K562 (cell line): Measurements from ENCODE around the gene RGS17. TPM values are rescaled to one million over a fixed set of nuclear protein-coding genes. Genes with fewer than 3 reads are reported as not detected.
A peak's percentile ranks its signal among the peaks of the same experiment; 100 is the strongest.

ENCODE experiments used
- EHMT2 ChIP-seq: fragments of 450-650 bp; IDR thresholded peaks from 2 replicates; pipeline ENCODE4 v1.6.1; 2018; ENCODE audit warnings: antibody characterized with exemption
- EZH2 ChIP-seq: IDR thresholded peaks from 2 replicates; pipeline ENCODE4 v1.6.1; 2012; ENCODE audit warnings: low read depth, mild to moderate bottlenecking, inconsistent platforms, low read length, borderline replicate concordance
- HDGF ChIP-seq: fragments of 450-650 bp; IDR thresholded peaks from 2 replicates; pipeline ENCODE4 v1.6.1; 2016
- JUNB ChIP-seq: fragments of 450-650 bp; formaldehyde crosslinking; conservative IDR thresholded peaks from 2 replicates; pipeline ENCODE4 v1.4.0; 2020; ENCODE audit warnings: mild to moderate bottlenecking
- SNRNP70 ChIP-seq: fragments of 200-400 bp; formaldehyde crosslinking; optimal IDR thresholded peaks from 2 replicates; pipeline ENCODE3; 2017; ENCODE audit warnings: low read depth, low read length
- ZNF586 ChIP-seq: fragments of 450-650 bp; formaldehyde crosslinking; conservative IDR thresholded peaks from 2 replicates; pipeline ENCODE4 v1.4.0; 2020; ENCODE audit warnings: mild to moderate bottlenecking, moderate library complexity
- polyA plus RNA-seq, 8 experiments: library from polyadenylated mRNA; depleted of rRNA in 4 of 8; stranded (reverse) in 5 of 8; unstranded in 3 of 8; fragments of >200 nt; fragmentation: Nextera tagmentation in 2 of 8; fragmentation: Illumina TruSeq in 1 of 8; extraction: Ambion mirVana in 2 of 8; extraction: Trizol in 1 of 8; gene quantifications; 2 replicates each; pipeline versions ENCODE4 v1.2.1 to v1.2.3, GENCODE V29; 2011 to 2014; ENCODE audit warnings: inconsistent platforms in 1 of 8, missing spikeins in 1 of 8
- total RNA-seq, 7 experiments: library from RNA; depleted of rRNA in 6 of 7; stranded (reverse); fragments of >200 nt in 6 of 7; fragmentation: Illumina TruSeq in 2 of 7; extraction: Trizol in 2 of 7; gene quantifications; 2 replicates each; pipeline versions ENCODE4 v1.2.1 to v1.2.3, GENCODE V29; 2011 to 2021; ENCODE audit warnings: low replicate concordance in 1 of 7
- TF ChIP-seq, protein P1 (sequence below), 2 experiments: fragments of 450-650 bp; IDR thresholded peaks; 2 replicates each; pipeline ENCODE4 v1.6.1; 2016; ENCODE audit warnings: mild to moderate bottlenecking in 2 of 2, borderline replicate concordance in 1 of 2, low read depth in 1 of 2, moderate library complexity in 1 of 2
- TF ChIP-seq, protein P2 (sequence below): fragments of 450-650 bp; IDR thresholded peaks from 2 replicates; pipeline ENCODE4 v1.6.1; 2018; ENCODE audit not compliant: partially characterized antibody
- TF ChIP-seq, protein P3 (sequence below): sonication (generic); formaldehyde crosslinking; IDR thresholded peaks from 2 replicates; pipeline ENCODE4 v1.8.1; 2022; ENCODE audit warnings: missing genetic modification reagents

Gene RGS17
- total and polyA plus RNA-seq, 9 of the 15 experiments (the other 6 are each of a cell fraction or from before 2014, with no cell fraction given), result 0.01 to 0.14 (median 0.08) TPM; not detected in 6

DNA sequence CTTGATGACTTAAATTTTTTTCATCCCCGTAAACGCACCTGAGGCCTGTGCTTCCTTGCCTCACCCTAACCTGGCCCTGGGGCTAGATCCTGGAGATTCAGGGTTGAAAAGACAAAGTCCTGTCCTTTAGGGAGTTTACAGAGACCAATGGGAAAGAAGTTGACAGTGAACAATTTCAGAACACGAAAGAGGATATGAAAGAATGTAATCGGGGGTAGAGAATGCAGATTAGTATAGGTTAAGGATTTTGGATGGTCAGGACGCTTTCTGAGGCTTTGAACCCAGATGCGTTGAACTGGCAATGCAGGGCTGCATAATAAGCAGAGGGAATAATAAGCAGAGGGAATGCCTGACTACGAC, 146.6 kb downstream of the RGS17 start (continued):
- TF ChIP-seq, protein P1, sequence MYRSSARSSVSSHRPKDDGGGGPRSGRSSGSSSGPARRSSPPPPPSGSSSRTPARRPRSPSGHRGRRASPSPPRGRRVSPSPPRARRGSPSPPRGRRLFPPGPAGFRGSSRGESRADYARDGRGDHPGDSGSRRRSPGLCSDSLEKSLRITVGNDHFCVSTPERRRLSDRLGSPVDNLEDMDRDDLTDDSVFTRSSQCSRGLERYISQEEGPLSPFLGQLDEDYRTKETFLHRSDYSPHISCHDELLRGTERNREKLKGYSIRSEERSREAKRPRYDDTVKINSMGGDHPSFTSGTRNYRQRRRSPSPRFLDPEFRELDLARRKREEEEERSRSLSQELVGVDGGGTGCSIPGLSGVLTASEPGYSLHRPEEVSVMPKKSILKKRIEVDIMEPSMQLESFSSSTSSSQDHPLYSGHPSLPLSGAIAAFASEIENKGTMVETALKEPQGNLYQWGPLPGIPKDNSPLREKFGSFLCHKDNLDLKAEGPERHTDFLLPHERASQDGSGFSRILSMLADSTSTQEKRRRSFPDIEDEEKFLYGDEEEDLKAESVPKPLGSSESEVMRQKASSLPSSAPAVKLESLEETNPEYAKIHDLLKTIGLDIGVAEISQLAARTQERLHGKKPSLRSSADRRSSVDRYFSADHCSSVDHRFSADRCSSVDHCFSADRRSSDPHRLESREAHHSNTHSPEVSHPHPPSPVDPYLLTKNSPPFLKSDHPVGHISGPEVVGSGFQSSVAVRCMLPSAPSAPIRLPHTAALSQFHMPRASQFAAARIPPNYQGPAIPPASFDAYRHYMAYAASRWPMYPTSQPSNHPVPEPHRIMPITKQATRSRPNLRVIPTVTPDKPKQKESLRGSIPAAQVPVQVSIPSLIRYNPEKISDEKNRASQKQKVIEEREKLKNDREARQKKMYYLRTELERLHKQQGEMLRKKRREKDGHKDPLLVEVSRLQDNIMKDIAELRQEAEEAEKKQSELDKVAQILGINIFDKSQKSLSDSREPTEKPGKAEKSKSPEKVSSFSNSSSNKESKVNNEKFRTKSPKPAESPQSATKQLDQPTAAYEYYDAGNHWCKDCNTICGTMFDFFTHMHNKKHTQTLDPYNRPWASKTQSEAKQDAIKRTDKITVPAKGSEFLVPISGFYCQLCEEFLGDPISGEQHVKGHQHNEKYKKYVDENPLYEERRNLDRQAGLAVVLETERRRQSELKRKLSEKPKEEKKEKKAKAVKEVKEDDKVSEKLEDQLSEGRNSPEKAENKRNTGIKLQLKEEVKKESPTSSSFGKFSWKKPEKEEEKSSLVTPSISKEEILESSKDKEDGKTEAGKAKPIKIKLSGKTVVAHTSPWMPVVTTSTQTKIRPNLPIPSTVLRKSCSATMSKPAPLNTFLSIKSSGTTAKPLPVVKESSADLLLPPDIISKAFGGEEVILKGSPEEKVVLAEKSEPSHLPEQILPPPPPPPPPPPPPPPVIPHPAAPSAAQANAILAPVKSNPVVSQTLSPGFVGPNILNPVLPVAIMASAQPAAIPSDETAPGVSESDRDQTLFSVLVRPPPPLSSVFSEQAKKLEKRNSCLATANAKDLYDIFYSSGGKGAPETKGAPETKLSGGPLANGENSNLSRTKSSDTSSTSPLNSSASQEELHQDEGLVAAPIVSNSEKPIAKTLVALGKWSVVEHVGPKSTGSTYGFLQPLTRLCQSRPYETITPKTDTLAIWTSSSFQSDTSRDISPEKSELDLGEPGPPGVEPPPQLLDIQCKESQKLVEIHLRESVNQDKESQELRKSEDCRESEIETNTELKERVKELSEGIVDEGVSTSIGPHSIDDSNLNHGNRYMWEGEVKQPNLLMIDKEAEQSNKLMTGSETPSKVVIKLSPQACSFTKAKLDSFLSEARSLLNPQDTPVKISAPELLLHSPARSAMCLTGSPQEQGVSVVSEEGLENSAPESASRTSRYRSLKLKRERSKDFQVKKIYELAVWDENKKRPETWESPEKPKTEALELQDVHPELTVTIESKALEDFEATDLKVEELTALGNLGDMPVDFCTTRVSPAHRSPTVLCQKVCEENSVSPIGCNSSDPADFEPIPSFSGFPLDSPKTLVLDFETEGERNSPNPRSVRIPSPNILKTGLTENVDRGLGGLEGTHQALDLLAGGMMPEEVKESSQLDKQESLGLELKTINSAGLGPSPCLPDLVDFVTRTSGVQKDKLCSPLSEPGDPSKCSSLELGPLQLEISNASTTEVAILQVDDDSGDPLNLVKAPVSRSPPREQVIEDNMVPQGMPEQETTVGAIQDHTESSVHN (IDR thresholded peaks at IDR 0.05; ENCODE audit: borderline replicate concordance in 1 of 2, low read depth in 1 of 2), result no peak
- TF ChIP-seq, protein P2, sequence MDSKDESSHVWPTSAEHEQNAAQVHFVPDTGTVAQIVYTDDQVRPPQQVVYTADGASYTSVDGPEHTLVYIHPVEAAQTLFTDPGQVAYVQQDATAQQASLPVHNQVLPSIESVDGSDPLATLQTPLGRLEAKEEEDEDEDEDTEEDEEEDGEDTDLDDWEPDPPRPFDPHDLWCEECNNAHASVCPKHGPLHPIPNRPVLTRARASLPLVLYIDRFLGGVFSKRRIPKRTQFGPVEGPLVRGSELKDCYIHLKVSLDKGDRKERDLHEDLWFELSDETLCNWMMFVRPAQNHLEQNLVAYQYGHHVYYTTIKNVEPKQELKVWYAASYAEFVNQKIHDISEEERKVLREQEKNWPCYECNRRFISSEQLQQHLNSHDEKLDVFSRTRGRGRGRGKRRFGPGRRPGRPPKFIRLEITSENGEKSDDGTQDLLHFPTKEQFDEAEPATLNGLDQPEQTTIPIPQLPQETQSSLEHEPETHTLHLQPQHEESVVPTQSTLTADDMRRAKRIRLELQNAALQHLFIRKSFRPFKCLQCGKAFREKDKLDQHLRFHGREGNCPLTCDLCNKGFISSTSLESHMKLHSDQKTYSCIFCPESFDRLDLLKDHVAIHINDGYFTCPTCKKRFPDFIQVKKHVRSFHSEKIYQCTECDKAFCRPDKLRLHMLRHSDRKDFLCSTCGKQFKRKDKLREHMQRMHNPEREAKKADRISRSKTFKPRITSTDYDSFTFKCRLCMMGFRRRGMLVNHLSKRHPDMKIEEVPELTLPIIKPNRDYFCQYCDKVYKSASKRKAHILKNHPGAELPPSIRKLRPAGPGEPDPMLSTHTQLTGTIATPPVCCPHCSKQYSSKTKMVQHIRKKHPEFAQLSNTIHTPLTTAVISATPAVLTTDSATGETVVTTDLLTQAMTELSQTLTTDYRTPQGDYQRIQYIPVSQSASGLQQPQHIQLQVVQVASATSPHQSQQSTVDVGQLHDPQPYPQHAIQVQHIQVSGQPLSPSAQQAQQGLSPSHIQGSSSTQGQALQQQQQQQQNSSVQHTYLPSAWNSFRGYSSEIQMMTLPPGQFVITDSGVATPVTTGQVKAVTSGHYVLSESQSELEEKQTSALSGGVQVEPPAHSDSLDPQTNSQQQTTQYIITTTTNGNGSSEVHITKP, result peak; percentile 39
- TF ChIP-seq JUNB (CRISPR knock-in tag) (no peak), ZNF586 (no peak), EHMT2 (no peak), HDGF (peak; percentile 88; the same call in 1 of the 2 replicates), EZH2 (no peak), SNRNP70 (no peak)
- TF ChIP-seq, protein P3, sequence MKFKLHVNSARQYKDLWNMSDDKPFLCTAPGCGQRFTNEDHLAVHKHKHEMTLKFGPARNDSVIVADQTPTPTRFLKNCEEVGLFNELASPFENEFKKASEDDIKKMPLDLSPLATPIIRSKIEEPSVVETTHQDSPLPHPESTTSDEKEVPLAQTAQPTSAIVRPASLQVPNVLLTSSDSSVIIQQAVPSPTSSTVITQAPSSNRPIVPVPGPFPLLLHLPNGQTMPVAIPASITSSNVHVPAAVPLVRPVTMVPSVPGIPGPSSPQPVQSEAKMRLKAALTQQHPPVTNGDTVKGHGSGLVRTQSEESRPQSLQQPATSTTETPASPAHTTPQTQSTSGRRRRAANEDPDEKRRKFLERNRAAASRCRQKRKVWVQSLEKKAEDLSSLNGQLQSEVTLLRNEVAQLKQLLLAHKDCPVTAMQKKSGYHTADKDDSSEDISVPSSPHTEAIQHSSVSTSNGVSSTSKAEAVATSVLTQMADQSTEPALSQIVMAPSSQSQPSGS (CRISPR knock-in tag), result no peak
